K562 (cell line): ENCODE results near the gene DYSF. TPM values are rescaled to one million over a fixed set of nuclear protein-coding genes. Genes with fewer than 3 reads are reported as not detected.

Experiments used
- ATAC-seq: fragments of 200-7000 bp; cut with Tn5 transposase; 3 replicates; pipeline ENCODE4 v1.9.1; 2020; ENCODE audit warnings: moderate library complexity
- BruUV-seq: library from RNA; stranded (reverse); fragments of 400-500 nt; replicated peaks from 2 replicates; lab custom pipeline; 2021; lab: Mats Ljungman, UMichigan
- CTCF ChIA-PET: fragments of 300-600 bp; formaldehyde crosslinking; extraction: SDS; loops from one replicate; lab custom pipeline; 2021; ENCODE audit warnings: low intra/inter-chr PET ratio; lab: Yijun Ruan, JAX
- POLR2A ChIA-PET: fragments of 300-600, 350-650 bp; sonication (Branson Sonifier 250); formaldehyde crosslinking; extraction: SDS; loops from one replicate; lab custom pipeline; 2021; ENCODE audit warnings: antibody characterized with exemption, inconsistent platforms; lab: Yijun Ruan, JAX
- DNase-seq, 4 experiments: peaks; one replicate each; pipeline versions ENCODE4 v3.0.0 to v3.0.0-alpha.2; 2011 to 2018; ENCODE audit warnings: low spot score in 3 of 4, mixed read lengths in 3 of 4; ENCODE audit errors: extremely low read depth in 1 of 4
- FAIRE-seq: peaks from 2 replicates; lab custom pipeline; 2011; peaks lifted over from hg19 to GRCh38; lab: Jason Lieb, UNC
- H2AFZ ChIP-seq: 2 replicates; pipeline ENCODE4 v1.6.0; 2011; ENCODE audit warnings: low read depth, low read length, control low read depth, inconsistent platforms
- H3K27ac ChIP-seq: fragments of 200-600 bp; 3 replicates; pipeline ENCODE4 v1.8.0; 2011; ENCODE audit warnings: low read depth, mild to moderate bottlenecking, control low read depth, inconsistent platforms, low read length, moderate library complexity, mixed read lengths; ENCODE audit errors: extremely low read depth
- H3K27me3 ChIP-seq, 2 experiments: fragments of 300-600 bp in 1 of 2; 2 replicates in 1 of 2; 3 replicates in 1 of 2; pipeline versions ENCODE4 v1.6.0 to v1.8.0; 2011; ENCODE audit warnings: inconsistent platforms in 2 of 2, low read length in 2 of 2, mild to moderate bottlenecking in 1 of 2, mixed read lengths in 1 of 2, moderate library complexity in 1 of 2; ENCODE audit not compliant: control insufficient read depth in 2 of 2, insufficient read depth in 2 of 2
- H3K36me3 ChIP-seq: fragments of 300-600 bp; 3 replicates; pipeline ENCODE4 v1.8.0; 2011; ENCODE audit warnings: mild to moderate bottlenecking, low read length, inconsistent platforms; ENCODE audit not compliant: control insufficient read depth, insufficient read depth
- H3K4me1 ChIP-seq, 2 experiments: fragments of 200-600 bp in 1 of 2; replicated peaks in 1 of 2; 2 replicates in 1 of 2; 3 replicates in 1 of 2; pipeline versions ENCODE4 v1.5.1 to v1.8.0; 2011; ENCODE audit warnings: inconsistent platforms in 2 of 2, low read length in 2 of 2, mild to moderate bottlenecking in 1 of 2, mixed read lengths in 1 of 2, moderate library complexity in 1 of 2; ENCODE audit not compliant: control insufficient read depth in 2 of 2, insufficient read depth in 2 of 2
- H3K4me2 ChIP-seq: 2 replicates; pipeline ENCODE4 v1.6.1; 2011; ENCODE audit warnings: low read length, control low read depth, inconsistent platforms, mixed read lengths; ENCODE audit not compliant: insufficient read depth
- H3K4me3 ChIP-seq: fragments of 200-600 bp; sonication (generic), shearing (Covaris generic); 2 replicates; pipeline ENCODE4 v1.5.1; 2016; ENCODE audit warnings: control low read depth, inconsistent platforms
- H3K79me2 ChIP-seq: fragments of 200-600 bp; 3 replicates; pipeline ENCODE4 v1.8.0; 2011; ENCODE audit warnings: low read length, inconsistent platforms; ENCODE audit not compliant: control insufficient read depth, insufficient read depth
- H3K9ac ChIP-seq, 2 experiments: 2 replicates each; pipeline versions ENCODE4 v1.6.0 to v1.6.1; 2011; ENCODE audit warnings: low read depth in 2 of 2, low read length in 2 of 2, control low read depth in 1 of 2, inconsistent platforms in 1 of 2, mild to moderate bottlenecking in 1 of 2, mixed read lengths in 1 of 2; ENCODE audit not compliant: insufficient read depth in 1 of 2
- H3K9me1 ChIP-seq: one replicate; pipeline ENCODE4 v1.6.0; 2011; ENCODE audit warnings: inconsistent platforms, mild to moderate bottlenecking, low read length, moderate library complexity; ENCODE audit not compliant: control insufficient read depth, insufficient read depth
- H3K9me3 ChIP-seq: replicated peaks from 2 replicates; pipeline ENCODE4 v1.5.1; 2011; ENCODE audit warnings: low read depth, low read length, inconsistent platforms; ENCODE audit not compliant: control insufficient read depth, insufficient read depth
- H4K20me1 ChIP-seq: replicated peaks from 2 replicates; pipeline ENCODE4 v1.6.1; 2011; ENCODE audit warnings: low read length, inconsistent platforms, mixed read lengths; ENCODE audit not compliant: control insufficient read depth, insufficient read depth
- FOXA1 ChIP-seq: fragments of 450-650 bp; IDR thresholded peaks from 2 replicates; pipeline ENCODE4 v1.6.1; 2016; ENCODE audit warnings: mild to moderate bottlenecking, borderline replicate concordance
- WGBS: fragments of 100-300 bp; shearing (Covaris generic); methylation state at CpG from one replicate; pipeline ENCODE4 v1.1.6; 2016; ENCODE audit warnings: low coverage, mixed read lengths; ENCODE audit not compliant: insufficient coverage; ENCODE audit errors: missing lambda C conversion rate; 5-methylcytosine and 5-hydroxymethylcytosine counted together
- in situ Hi-C: fragments of 300-500 bp; cut with MboI; formaldehyde crosslinking; loops from 4 replicates; pipeline ENCODE4 v1.15.0; 2018; ENCODE audit warnings: inconsistent platforms, mixed read lengths
- intact Hi-C: fragments of 100-400 bp; cut with micrococcal nuclease; formaldehyde crosslinking; loops from 2 replicates; pipeline ENCODE4 v1.14.2; 2022
- polyA plus RNA-seq, 8 experiments: library from polyadenylated mRNA; depleted of rRNA in 4 of 8; stranded (reverse) in 5 of 8; unstranded in 3 of 8; fragments of >200 nt; fragmentation: Nextera tagmentation in 2 of 8; fragmentation: Illumina TruSeq in 1 of 8; extraction: Ambion mirVana in 2 of 8; extraction: Trizol in 1 of 8; gene quantifications; 2 replicates each; pipeline versions ENCODE4 v1.2.1 to v1.2.3, GENCODE V29; 2011 to 2014; ENCODE audit warnings: inconsistent platforms in 1 of 8, missing spikeins in 1 of 8
- total RNA-seq, 7 experiments: library from RNA; depleted of rRNA in 6 of 7; stranded (reverse); fragments of >200 nt in 6 of 7; fragmentation: Illumina TruSeq in 2 of 7; extraction: Trizol in 2 of 7; gene quantifications; 2 replicates each; pipeline versions ENCODE4 v1.2.1 to v1.2.3, GENCODE V29; 2011 to 2021; ENCODE audit warnings: low replicate concordance in 1 of 7
- TF ChIP-seq, protein P1 (sequence below), 2 experiments: IDR thresholded peaks in 1 of 2; conservative IDR thresholded peaks in 1 of 2; 2 replicates each; pipeline ENCODE4 v1.6.1; 2016; ENCODE audit warnings: low read depth in 2 of 2, mild to moderate bottlenecking in 1 of 2, missing compliant biosample characterization in 1 of 2, missing genetic modification characterization in 1 of 2, moderate library complexity in 1 of 2
- TF ChIP-seq, protein P2 (sequence below): fragments of 450-650 bp; IDR thresholded peaks from 2 replicates; pipeline ENCODE4 v1.6.1; 2016

Gene DYSF
- total and polyA plus RNA-seq, 9 of the 15 experiments (the other 6 are each of a cell fraction or from before 2014, with no cell fraction given), result 0.01 to 0.80 (median 0.29) TPM

DNA sequence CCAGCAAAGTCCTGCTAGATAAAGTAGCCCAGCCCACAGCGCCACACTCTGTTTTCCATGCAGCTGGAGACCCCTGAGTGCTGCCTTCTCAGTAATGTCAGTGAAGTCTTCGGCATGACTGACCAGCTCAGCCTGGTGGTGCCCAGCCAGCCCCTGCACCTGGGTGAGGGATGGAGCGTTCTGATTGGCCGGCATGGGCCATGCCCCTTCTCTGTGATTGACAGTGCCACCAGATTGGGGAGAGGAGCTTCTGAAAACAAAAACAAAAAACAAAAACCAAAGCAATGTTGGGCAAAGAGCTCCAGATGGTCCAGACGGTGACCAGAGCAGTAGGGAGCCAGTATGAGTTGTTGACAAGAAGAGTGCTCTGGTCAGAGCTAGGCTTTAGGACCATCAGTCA is 122.6 kb downstream of the DYSF start:
- in situ Hi-C loops, result no loop called here
- CTCF ChIA-PET, result no interaction called here
- POLR2A ChIA-PET, result interaction anchor here (0.6 kb wide), 1 partner anchor 13 kb away, joined by 4 read pairs; no protein-coding TSS in a partner anchor
- Histone ChIP-seq H3K9ac (no peak overlapping the region), H3K4me1 (no peaks in the 10 kb centered on the region), H3K9me1 (no peaks in the 10 kb centered on the region), H3K9me3 (no peaks in the 10 kb centered on the region; the same call in 1 of the 2 replicates), H3K27me3 (peaks cover 0 to 55% of the 10 kb centered on the region in 2 experiments; a peak in 3 of 5 replicates), H3K36me3 (no peaks in the 10 kb centered on the region), H2AFZ (no peak overlapping the region), H3K27ac (no peak overlapping the region), H4K20me1 (no peaks in the 10 kb centered on the region), H3K4me3 (no peak overlapping the region), H3K4me2 (no peak overlapping the region), H3K79me2 (no peaks in the 10 kb centered on the region)
- no peak for DNase-seq
- TF ChIP-seq, protein P1, sequence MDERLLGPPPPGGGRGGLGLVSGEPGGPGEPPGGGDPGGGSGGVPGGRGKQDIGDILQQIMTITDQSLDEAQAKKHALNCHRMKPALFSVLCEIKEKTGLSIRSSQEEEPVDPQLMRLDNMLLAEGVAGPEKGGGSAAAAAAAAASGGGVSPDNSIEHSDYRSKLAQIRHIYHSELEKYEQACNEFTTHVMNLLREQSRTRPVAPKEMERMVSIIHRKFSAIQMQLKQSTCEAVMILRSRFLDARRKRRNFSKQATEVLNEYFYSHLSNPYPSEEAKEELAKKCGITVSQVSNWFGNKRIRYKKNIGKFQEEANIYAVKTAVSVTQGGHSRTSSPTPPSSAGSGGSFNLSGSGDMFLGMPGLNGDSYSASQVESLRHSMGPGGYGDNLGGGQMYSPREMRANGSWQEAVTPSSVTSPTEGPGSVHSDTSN (CRISPR knock-in tag; IDR thresholded peaks at IDR 0.05; ENCODE audit: low read depth), result no peak
- TF ChIP-seq, protein P1 (tag; conservative IDR thresholded peaks at IDR 0.05; ENCODE audit: low read depth), result 0 out of 2 replicates have a peak, but pooled peaks have one; percentile 14
- TF ChIP-seq FOXA1, result no peak
- TF ChIP-seq, protein P2, sequence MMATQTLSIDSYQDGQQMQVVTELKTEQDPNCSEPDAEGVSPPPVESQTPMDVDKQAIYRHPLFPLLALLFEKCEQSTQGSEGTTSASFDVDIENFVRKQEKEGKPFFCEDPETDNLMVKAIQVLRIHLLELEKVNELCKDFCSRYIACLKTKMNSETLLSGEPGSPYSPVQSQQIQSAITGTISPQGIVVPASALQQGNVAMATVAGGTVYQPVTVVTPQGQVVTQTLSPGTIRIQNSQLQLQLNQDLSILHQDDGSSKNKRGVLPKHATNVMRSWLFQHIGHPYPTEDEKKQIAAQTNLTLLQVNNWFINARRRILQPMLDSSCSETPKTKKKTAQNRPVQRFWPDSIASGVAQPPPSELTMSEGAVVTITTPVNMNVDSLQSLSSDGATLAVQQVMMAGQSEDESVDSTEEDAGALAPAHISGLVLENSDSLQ, result peak; percentile 81
- no TSS peak for BruUV-seq
- 5% methylated on average over 5 of the region's 5 CpGs for WGBS
- no peak for FAIRE-seq
- intact Hi-C loops, result no loop called here
- no peak for ATAC-seq
